B cell (primary cell): ENCODE measurements around the gene CCDC144A. TPM values are rescaled to one million over a fixed set of nuclear protein-coding genes. Genes with fewer than 3 reads are reported as not detected.
"Not testable (repeated sequence)": the region's sequence is repeated elsewhere in the genome, so short reads cannot be mapped to it uniquely, and the experiment has no call there.

Experiments used
- ATAC-seq: fragments of 200-7000 bp; cut with Tn5 transposase; one replicate; pipeline ENCODE4 v1.10.0; 2021; ENCODE audit warnings: low read depth, mild to moderate bottlenecking, moderate number of reproducible peaks, moderate library complexity
- CTCF ChIA-PET: fragments of 350-600 bp; sonication (Branson Sonifier 250); formaldehyde crosslinking; loops from one replicate; lab custom pipeline; 2021; ENCODE audit warnings: antibody characterized with exemption, inconsistent platforms; lab: Charles Lee
- POLR2A ChIA-PET: fragments of 350-600 bp; sonication (Branson Sonifier 250); formaldehyde crosslinking; loops from one replicate; lab custom pipeline; 2021; ENCODE audit warnings: antibody characterized with exemption; lab: Charles Lee
- DNase-seq: peaks from one replicate; pipeline ENCODE4 v3.0.0; 2013
- H2AFZ ChIP-seq: 2 replicates; pipeline ENCODE4 v1.6.1; 2012; ENCODE audit warnings: mild to moderate bottlenecking, low read depth, low read length; ENCODE audit not compliant: insufficient read depth, poor library complexity, severe bottlenecking
- H3K27ac ChIP-seq, 2 donors: 1 replicate in 1 of 2; 2 replicates in 1 of 2; pipeline ENCODE4 v1.5.1; 2012 to 2013; ENCODE audit warnings: low read length in 2 of 2, mild to moderate bottlenecking in 2 of 2, moderate library complexity in 1 of 2
- H3K27me3 ChIP-seq, 4 experiments: fragments of 200-600 bp in 1 of 4; sonication (generic) in 1 of 4; replicated peaks in 1 of 4; 1 replicate in 2 of 4; 2 replicates in 2 of 4; pipeline versions ENCODE4 v1.6.1 to v1.7.0; 2013 to 2016; ENCODE audit warnings: low read length in 3 of 4, mild to moderate bottlenecking in 2 of 4, mixed read lengths in 1 of 4, moderate library complexity in 1 of 4; ENCODE audit not compliant: insufficient read depth in 4 of 4, control insufficient read depth in 3 of 4; ENCODE audit errors: control extremely low read depth in 1 of 4
- H3K36me3 ChIP-seq, 2 experiments: replicated peaks in 1 of 2; 1 replicate in 1 of 2; 2 replicates in 1 of 2; pipeline versions ENCODE4 v1.6.1 to v1.7.1; 2013; ENCODE audit warnings: low read length in 1 of 2; ENCODE audit not compliant: insufficient read depth in 2 of 2, control insufficient read depth in 1 of 2; ENCODE audit errors: control extremely low read depth in 1 of 2, extremely low read depth in 1 of 2
- H3K4me1 ChIP-seq, 2 donors: fragments of 200-600 bp in 1 of 2; sonication (generic) in 1 of 2; 1 replicate in 1 of 2; 2 replicates in 1 of 2; pipeline versions ENCODE4 v1.5.1 to v1.6.1; 2013 to 2017; ENCODE audit warnings: low read length in 2 of 2; ENCODE audit not compliant: control insufficient read depth in 2 of 2, insufficient read depth in 2 of 2
- H3K4me2 ChIP-seq: replicated peaks from 2 replicates; pipeline ENCODE3; 2012; ENCODE audit warnings: mild to moderate bottlenecking, low read depth, low read length; ENCODE audit not compliant: poor library complexity, severe bottlenecking
- H3K4me3 ChIP-seq, 5 experiments: fragments of 200-600 bp in 1 of 5; sonication (generic) in 1 of 5; 1 replicate in 3 of 5; 2 replicates in 2 of 5; pipeline versions ENCODE4 v1.5.1 to v1.7.0; 2011 to 2016; ENCODE audit warnings: low read length in 4 of 5, mild to moderate bottlenecking in 4 of 5, low read depth in 2 of 5, control low read depth in 1 of 5, moderate library complexity in 1 of 5; ENCODE audit not compliant: insufficient read depth in 1 of 5; ENCODE audit errors: control extremely low read depth in 1 of 5, extremely low read depth in 1 of 5
- H3K79me2 ChIP-seq: fragments of 200-600 bp; sonication (generic); one replicate; pipeline ENCODE4 v1.6.0; 2016; ENCODE audit warnings: low read length; ENCODE audit not compliant: control insufficient read depth, insufficient read depth
- H3K9ac ChIP-seq: fragments of 200-600 bp; sonication (generic); 2 replicates; pipeline ENCODE4 v1.6.1; 2017; ENCODE audit warnings: mild to moderate bottlenecking, low read length, moderate library complexity
- H3K9me3 ChIP-seq, 3 donors: one replicate each; pipeline versions ENCODE4 v1.6.1 to v1.7.1; 2013; ENCODE audit warnings: low read length in 2 of 3; ENCODE audit not compliant: control insufficient read depth in 2 of 3, insufficient read depth in 1 of 3; ENCODE audit errors: control extremely low read depth in 1 of 3
- H4K20me1 ChIP-seq: 2 replicates; pipeline ENCODE4 v1.6.0; 2012; ENCODE audit warnings: mild to moderate bottlenecking, low read length; ENCODE audit not compliant: insufficient read depth, control insufficient read depth, poor library complexity, severe bottlenecking
- H3K27ac Mint-ChIP-seq: one replicate; pipeline ENCODE4 v1.8.0; 2021; ENCODE audit warnings: mixed read lengths
- H3K27me3 Mint-ChIP-seq: one replicate; pipeline ENCODE4 v1.8.0; 2021; ENCODE audit warnings: mixed read lengths
- H3K4me1 Mint-ChIP-seq: one replicate; pipeline ENCODE4 v1.8.0; 2021; ENCODE audit warnings: mixed read lengths
- H3K4me3 Mint-ChIP-seq: one replicate; pipeline ENCODE4 v1.8.0; 2021; ENCODE audit warnings: mixed read lengths
- H3K9me3 Mint-ChIP-seq: one replicate; pipeline ENCODE4 v1.8.0; 2022; ENCODE audit warnings: mixed read lengths; ENCODE audit not compliant: insufficient read depth
- WGBS: methylation state at CpG from one replicate; pipeline ENCODE4 v1.1.5; 2013; ENCODE audit warnings: missing lambda C conversion rate; ENCODE audit not compliant: insufficient coverage; 5-methylcytosine and 5-hydroxymethylcytosine counted together
- intact Hi-C: fragments of 100-400 bp; cut with micrococcal nuclease; formaldehyde crosslinking; loops from one replicate; pipeline ENCODE4 v1.10.0; 2022
- polyA minus RNA-seq: library from RNA; depleted of rRNA, polyadenylated mRNA; stranded (reverse); fragments of >200 nt; gene quantifications from 2 replicates; pipeline ENCODE4 v1.2.3, GENCODE V29; 2012
- polyA plus RNA-seq: library from polyadenylated mRNA; depleted of rRNA; stranded (reverse); fragments of >200 nt; gene quantifications from 2 replicates; pipeline ENCODE4 v1.2.3, GENCODE V29; 2012
- total RNA-seq, 2 donors: library from RNA; stranded (reverse); fragments of 120-200 nt in 1 of 2; gene quantifications; 1 replicate in 1 of 2; 2 replicates in 1 of 2; pipeline versions ENCODE4 v1.2.3 to v1.2.4, GENCODE V29; 2013 to 2022
- TF ChIP-seq, protein P1 (sequence below): fragments of 200-600 bp; IDR thresholded peaks from one replicate; pipeline ENCODE4 v1.8.0; 2022; ENCODE audit warnings: antibody characterized with exemption, mild to moderate bottlenecking

The CCDC144A gene, protein sequence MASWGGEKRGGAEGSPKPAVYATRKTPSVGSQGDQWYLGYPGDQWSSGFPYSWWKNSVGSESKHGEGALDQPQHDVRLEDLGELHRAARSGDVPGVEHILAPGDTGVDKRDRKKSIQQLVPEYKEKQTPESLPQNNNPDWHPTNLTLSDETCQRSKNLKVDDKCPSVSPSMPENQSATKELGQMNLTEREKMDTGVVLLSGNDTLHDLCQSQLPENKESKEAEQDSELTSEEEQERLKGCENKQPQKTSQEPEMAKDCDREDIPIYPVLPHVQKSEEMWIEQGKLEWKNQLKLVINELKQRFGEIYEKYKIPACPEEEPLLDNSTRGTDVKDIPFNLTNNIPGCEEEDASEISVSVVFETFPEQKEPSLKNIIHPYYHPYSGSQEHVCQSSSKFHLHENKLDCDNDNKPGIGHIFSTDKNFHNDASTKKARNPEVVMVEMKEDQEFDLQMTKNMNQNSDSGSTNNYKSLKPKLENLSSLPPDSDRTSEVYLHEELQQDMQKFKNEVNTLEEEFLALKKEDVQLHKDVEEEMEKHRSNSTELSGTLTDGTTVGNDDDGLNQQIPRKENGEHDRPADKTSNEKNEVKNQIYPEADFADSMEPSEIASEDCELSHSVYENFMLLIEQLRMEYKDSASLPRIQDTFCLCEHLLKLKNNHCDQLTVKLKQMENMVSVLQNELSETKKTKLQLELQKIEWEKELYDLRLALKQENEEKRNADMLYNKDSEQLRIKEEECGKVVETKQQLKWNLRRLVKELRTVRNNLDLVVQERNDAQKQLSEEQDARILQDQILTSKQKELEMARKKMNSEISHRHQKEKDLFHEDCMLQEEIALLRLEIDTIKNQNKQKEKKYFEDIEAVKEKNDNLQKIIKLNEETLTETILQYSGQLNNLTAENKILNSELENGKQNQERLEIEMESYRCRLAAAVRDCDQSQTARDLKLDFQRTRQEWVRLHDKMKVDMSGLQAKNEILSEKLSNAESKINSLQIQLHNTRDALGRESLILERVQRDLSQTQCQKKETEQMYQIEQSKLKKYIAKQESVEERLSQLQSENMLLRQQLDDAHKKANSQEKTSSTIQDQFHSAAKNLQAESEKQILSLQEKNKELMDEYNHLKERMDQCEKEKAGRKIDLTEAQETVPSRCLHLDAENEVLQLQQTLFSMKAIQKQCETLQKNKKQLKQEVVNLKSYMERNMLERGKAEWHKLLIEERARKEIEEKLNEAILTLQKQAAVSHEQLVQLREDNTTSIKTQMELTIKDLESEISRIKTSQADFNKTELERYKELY (N-terminal part only)
- total RNA-seq (4.3 and 4.8 TPM in 2 replicates), polyA plus RNA-seq (0.14 TPM in 1 of 2 replicates, not detected in the other), polyA minus RNA-seq (0.07 TPM in 1 of 2 replicates, not detected in the other)
- 0.40 TPM for total RNA-seq (2013)

DNA sequence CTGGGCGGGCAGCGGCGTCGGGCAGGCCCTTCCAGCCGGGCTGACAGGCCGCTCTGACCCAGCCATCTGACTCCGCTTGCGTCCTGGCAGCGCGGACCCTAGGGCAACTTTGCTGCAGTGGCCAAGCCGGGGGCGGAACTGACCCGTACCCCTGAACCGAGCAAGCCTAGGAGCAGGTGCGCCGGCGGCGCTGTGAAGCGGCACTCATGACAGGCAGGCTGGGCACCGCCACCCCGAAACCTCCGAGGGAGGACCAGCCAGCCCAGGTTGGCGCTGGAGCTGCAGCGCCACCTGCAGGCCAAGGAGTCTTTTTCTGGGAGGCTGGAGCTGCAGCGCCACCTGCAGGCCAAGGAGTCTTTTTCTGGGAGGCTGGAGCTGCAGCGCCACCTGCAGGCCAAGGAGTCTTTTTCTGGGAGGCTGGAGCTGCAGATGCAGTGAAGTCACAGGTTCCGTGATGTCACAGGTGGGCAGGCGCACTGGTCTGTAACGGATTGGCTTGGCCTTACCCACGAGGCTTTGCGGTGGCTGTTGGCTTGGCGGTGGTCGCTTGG, at the start of gene CCDC144A:
TSS of gene CCDC144A (plus strand) at position 511 of the 551 bp plus-strand sequence. CDS start 160 bp downstream, outside the sequence.
- H3K36me3 ChIP-seq, H3K4me3 ChIP-seq, H3K9me3 Mint-ChIP-seq, H3K4me1 ChIP-seq, H3K4me1 Mint-ChIP-seq, H3K27me3 Mint-ChIP-seq, H3K79me2 ChIP-seq, H4K20me1 ChIP-seq, intact Hi-C loops, H3K4me3 Mint-ChIP-seq, H3K27me3 ChIP-seq, H3K9me3 ChIP-seq, CTCF ChIA-PET, POLR2A ChIA-PET, H3K9ac ChIP-seq, H3K4me2 ChIP-seq, H2AFZ ChIP-seq, H3K27ac Mint-ChIP-seq, H3K27ac ChIP-seq: not testable (repeated sequence)
- 80% methylated on average over 33 of the region's 33 CpGs for WGBS
- DNase-seq (peak; percentile 41), ATAC-seq (peak; percentile 31)
- TF ChIP-seq, protein P1, sequence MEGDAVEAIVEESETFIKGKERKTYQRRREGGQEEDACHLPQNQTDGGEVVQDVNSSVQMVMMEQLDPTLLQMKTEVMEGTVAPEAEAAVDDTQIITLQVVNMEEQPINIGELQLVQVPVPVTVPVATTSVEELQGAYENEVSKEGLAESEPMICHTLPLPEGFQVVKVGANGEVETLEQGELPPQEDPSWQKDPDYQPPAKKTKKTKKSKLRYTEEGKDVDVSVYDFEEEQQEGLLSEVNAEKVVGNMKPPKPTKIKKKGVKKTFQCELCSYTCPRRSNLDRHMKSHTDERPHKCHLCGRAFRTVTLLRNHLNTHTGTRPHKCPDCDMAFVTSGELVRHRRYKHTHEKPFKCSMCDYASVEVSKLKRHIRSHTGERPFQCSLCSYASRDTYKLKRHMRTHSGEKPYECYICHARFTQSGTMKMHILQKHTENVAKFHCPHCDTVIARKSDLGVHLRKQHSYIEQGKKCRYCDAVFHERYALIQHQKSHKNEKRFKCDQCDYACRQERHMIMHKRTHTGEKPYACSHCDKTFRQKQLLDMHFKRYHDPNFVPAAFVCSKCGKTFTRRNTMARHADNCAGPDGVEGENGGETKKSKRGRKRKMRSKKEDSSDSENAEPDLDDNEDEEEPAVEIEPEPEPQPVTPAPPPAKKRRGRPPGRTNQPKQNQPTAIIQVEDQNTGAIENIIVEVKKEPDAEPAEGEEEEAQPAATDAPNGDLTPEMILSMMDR: peak; percentile 69
